GM21723 (cell line): ENCODE results near the gene SLCO3A1.
"Not testable (repeated sequence)": the region's sequence is repeated elsewhere in the genome, so short reads cannot be mapped to it uniquely, and the experiment has no call there.

Experiments
- ATAC-seq: cut with Tn5 transposase; IDR thresholded peaks from one replicate; pipeline ENCODE4 v1.9.1; 2021; ENCODE audit warnings: mild to moderate bottlenecking, moderate library complexity; ENCODE audit not compliant: unreplicated experiment

Gene SLCO3A1

GRCh38 chr15:91961357-91961756, 107.8 kb downstream of the SLCO3A1 start:
- no peak for ATAC-seq

GRCh38 chr15:91963747-91964146, 110.2 kb downstream of the SLCO3A1 start:
- ATAC-seq: not testable (repeated sequence)

- no peak for ATAC-seq
Observed at GRCh38 chr15:91965501-91966193, 112.1 kb downstream of the SLCO3A1 start.

GRCh38 chr15:91966194-91966552, 112.7 kb downstream of the SLCO3A1 start:
- no peak for ATAC-seq

GRCh38 chr15:91967935-91968606, 114.6 kb downstream of the SLCO3A1 start:
- ATAC-seq: no peak

- no peak for ATAC-seq
Observed at GRCh38 chr15:91968610-91969009, 115.1 kb downstream of the SLCO3A1 start.

GRCh38 chr15:91970142-91970541, 116.6 kb downstream of the SLCO3A1 start:
- no peak for ATAC-seq

GRCh38 chr15:91973481-91973880, 120.0 kb downstream of the SLCO3A1 start:
- no peak for ATAC-seq

GRCh38 chr15:91974321-91974720, 120.8 kb downstream of the SLCO3A1 start:
- ATAC-seq: no peak

GRCh38 chr15:91975241-91975978, 121.9 kb downstream of the SLCO3A1 start:
- ATAC-seq: no peak

- no peak for ATAC-seq
Observed at GRCh38 chr15:91976966-91977365, 123.5 kb downstream of the SLCO3A1 start.

- ATAC-seq: no peak
Observed at GRCh38 chr15:91980502-91981267, 127.2 kb downstream of the SLCO3A1 start.

- no peak for ATAC-seq
Observed at GRCh38 chr15:91981821-91982800, 128.6 kb downstream of the SLCO3A1 start.

- no peak for ATAC-seq
Observed at GRCh38 chr15:91983729-91984340, 130.3 kb downstream of the SLCO3A1 start.

GRCh38 chr15:91985297-91985696, 131.8 kb downstream of the SLCO3A1 start:
- no peak for ATAC-seq

GRCh38 chr15:91988071-91988470, 134.6 kb downstream of the SLCO3A1 start:
- ATAC-seq: no peak

GRCh38 chr15:91988655-91989054, 135.1 kb downstream of the SLCO3A1 start:
- ATAC-seq: no peak

- no peak for ATAC-seq
Observed at GRCh38 chr15:91989821-91990220, 136.3 kb downstream of the SLCO3A1 start.

- ATAC-seq: no peak
Observed at GRCh38 chr15:91992945-91993344, 139.4 kb downstream of the SLCO3A1 start.

GRCh38 chr15:91995146-91995545, 141.6 kb downstream of the SLCO3A1 start:
- ATAC-seq: no peak
